K562 (cell line): ENCODE data around the gene UBXN11. TPM values are rescaled to one million over a fixed set of nuclear protein-coding genes. Genes with fewer than 3 reads are reported as not detected.

ENCODE experiments used
- AFF4 ChIP-seq: sonication (generic); formaldehyde crosslinking; IDR thresholded peaks from 2 replicates; pipeline ENCODE4 v1.8.0; 2023; ENCODE audit warnings: mild to moderate bottlenecking, missing genetic modification reagents
- CREB5 ChIP-seq: fragments of 250-450 bp; sonication (Bioruptor Pico); IDR thresholded peaks from 2 replicates; pipeline ENCODE4 v1.5.0; 2020; ENCODE audit warnings: mild to moderate bottlenecking
- E2F6 ChIP-seq, 2 experiments: IDR thresholded peaks; 2 replicates each; pipeline ENCODE4 v1.6.1; 2011; ENCODE audit warnings: borderline replicate concordance in 1 of 2, control low read depth in 1 of 2, low read depth in 1 of 2, low read length in 1 of 2, mild to moderate bottlenecking in 1 of 2, mixed read lengths in 1 of 2, moderate library complexity in 1 of 2; ENCODE audit not compliant: insufficient read depth in 1 of 2, insufficient read length in 1 of 2, poor library complexity in 1 of 2, severe bottlenecking in 1 of 2; ENCODE audit errors: extremely low read depth in 1 of 2
- ESRRB ChIP-seq: fragments of 250-450 bp; sonication (Bioruptor Pico); IDR thresholded peaks from 2 replicates; pipeline ENCODE4 v1.5.0; 2020; ENCODE audit warnings: mild to moderate bottlenecking, moderate library complexity, borderline replicate concordance
- ETS2 ChIP-seq: IDR thresholded peaks from 2 replicates; pipeline ENCODE4 v1.6.1; 2016; ENCODE audit warnings: borderline replicate concordance, missing genetic modification characterization, mild to moderate bottlenecking, moderate library complexity, missing compliant biosample characterization; ENCODE audit not compliant: poor library complexity, severe bottlenecking
- ETV1 ChIP-seq: fragments of 450-650 bp; conservative IDR thresholded peaks from 2 replicates; pipeline ENCODE4 v1.6.1; 2016; ENCODE audit warnings: missing genetic modification characterization, control low read depth, low read depth, missing compliant biosample characterization
- GABPB1 ChIP-seq: sonication (generic); formaldehyde crosslinking; IDR thresholded peaks from 2 replicates; pipeline ENCODE4 v1.8.0; 2022; ENCODE audit warnings: mild to moderate bottlenecking, missing genetic modification reagents
- LCOR ChIP-seq: sonication (generic); formaldehyde crosslinking; IDR thresholded peaks from 2 replicates; pipeline ENCODE4 v1.8.0; 2022; ENCODE audit warnings: mild to moderate bottlenecking, missing genetic modification reagents
- POLR2A ChIP-seq: fragments of 450-650 bp; conservative IDR thresholded peaks from 2 replicates; pipeline ENCODE4 v1.6.1; 2016
- PPARD ChIP-seq: fragments of 250-450 bp; sonication (Bioruptor Pico); IDR thresholded peaks from 2 replicates; pipeline ENCODE4 v1.8.0; 2022; ENCODE audit warnings: inconsistent platforms, mild to moderate bottlenecking, moderate library complexity
- RBM15 ChIP-seq: fragments of 200-400 bp; formaldehyde crosslinking; IDR thresholded peaks from 2 replicates; pipeline ENCODE4 v1.6.1; 2018; ENCODE audit warnings: mild to moderate bottlenecking, low read length, moderate library complexity; ENCODE audit not compliant: insufficient read depth
- SAP30 ChIP-seq: fragments of 200-600 bp; sonication (generic); IDR thresholded peaks from 2 replicates; pipeline ENCODE4 v1.6.1; 2012; ENCODE audit warnings: borderline replicate concordance, low read depth, mild to moderate bottlenecking, moderate library complexity, low read length, control low read depth, inconsistent platforms; ENCODE audit not compliant: insufficient read depth, poor library complexity, severe bottlenecking
- THRB ChIP-seq: fragments of 450-650 bp; formaldehyde crosslinking; conservative IDR thresholded peaks from 2 replicates; pipeline ENCODE4 v1.4.0; 2022; ENCODE audit warnings: mild to moderate bottlenecking, missing genetic modification characterization
- ZNF263 ChIP-seq: sonication (generic); formaldehyde crosslinking; IDR thresholded peaks from 2 replicates; pipeline ENCODE4 v1.8.0; 2022; ENCODE audit warnings: mild to moderate bottlenecking, missing genetic modification reagents, borderline replicate concordance
- ZNF511 ChIP-seq: sonication (generic); formaldehyde crosslinking; IDR thresholded peaks from 2 replicates; pipeline ENCODE4 v1.8.0; 2022; ENCODE audit warnings: mild to moderate bottlenecking, missing genetic modification reagents
- polyA plus RNA-seq, 8 experiments: library from polyadenylated mRNA; depleted of rRNA in 4 of 8; stranded (reverse) in 5 of 8; unstranded in 3 of 8; fragments of >200 nt; fragmentation: Nextera tagmentation in 2 of 8; fragmentation: Illumina TruSeq in 1 of 8; extraction: Ambion mirVana in 2 of 8; extraction: Trizol in 1 of 8; gene quantifications; 2 replicates each; pipeline versions ENCODE4 v1.2.1 to v1.2.3, GENCODE V29; 2011 to 2014; ENCODE audit warnings: inconsistent platforms in 1 of 8, missing spikeins in 1 of 8
- total RNA-seq, 7 experiments: library from RNA; depleted of rRNA in 6 of 7; stranded (reverse); fragments of >200 nt in 6 of 7; fragmentation: Illumina TruSeq in 2 of 7; extraction: Trizol in 2 of 7; gene quantifications; 2 replicates each; pipeline versions ENCODE4 v1.2.1 to v1.2.3, GENCODE V29; 2011 to 2021; ENCODE audit warnings: low replicate concordance in 1 of 7

Gene UBXN11
- total and polyA plus RNA-seq, 9 of the 15 experiments (the other 6 are each of a cell fraction or from before 2014, with no cell fraction given): 0.48 to 34.3 (median 11.3) TPM

GRCh38 chr1:26306290-26307229 is at the start of gene UBXN11 (continued):
- TF ChIP-seq LCOR (CRISPR knock-in tag): no peak
- no peak for TF ChIP-seq ETS2 (tag)
- peak; percentile 40 to 70 for TF ChIP-seq E2F6 (IDR thresholded peaks at IDR 0.05; ENCODE audit: borderline replicate concordance in 1 of 2, extremely low read depth in 1 of 2, insufficient read depth in 1 of 2, insufficient read length in 1 of 2, low read depth in 1 of 2, low read length in 1 of 2, poor library complexity in 1 of 2, severe bottlenecking in 1 of 2)
- no peak for TF ChIP-seq THRB (CRISPR knock-in tag)
- TF ChIP-seq ETV1 (tag): peak; percentile 27; the same call in 1 of the 2 replicates
- TF ChIP-seq RBM15: no peak
- no peak for TF ChIP-seq ZNF511 (CRISPR knock-in tag)
- no peak for TF ChIP-seq CREB5
- TF ChIP-seq PPARD: no peak
- TF ChIP-seq AFF4 (CRISPR knock-in tag): no peak
- no peak; the same call in 1 of the 2 replicates for TF ChIP-seq GABPB1 (CRISPR knock-in tag)
- TF ChIP-seq ESRRB (CRISPR knock-in tag): no peak
- TF ChIP-seq POLR2A: peak; percentile 76
- TF ChIP-seq ZNF263 (CRISPR knock-in tag): peak; percentile 76; the same call in 1 of the 2 replicates
- TF ChIP-seq SAP30: peak; percentile 100
